GM23338 (cell line): Measurements from ENCODE around the gene SLC16A11. TPM values are rescaled to one million over a fixed set of nuclear protein-coding genes. Genes with fewer than 3 reads are reported as not detected.
A peak's percentile ranks its signal among the peaks of the same experiment; 100 is the strongest.

Experiments used
- ATAC-seq: fragments of 200-7000 bp; cut with Tn5 transposase; 3 replicates; pipeline ENCODE4 v1.9.1; 2020
- DNase-seq: peaks from one replicate; pipeline ENCODE4 v3.0.0-alpha.2; 2015; ENCODE audit warnings: low spot score
- H2AFZ ChIP-seq: fragments of 200-600 bp; sonication (generic); 2 replicates; pipeline ENCODE4 v1.8.0; 2016; ENCODE audit warnings: antibody characterized with exemption, mild to moderate bottlenecking, moderate library complexity
- H3F3A ChIP-seq: fragments of 200-600 bp; sonication (generic); replicated peaks from 2 replicates; pipeline ENCODE4 v1.8.0; 2017; ENCODE audit warnings: antibody characterized with exemption, mixed run types, low read depth
- H3K27ac ChIP-seq: fragments of 200-600 bp; sonication (generic); 2 replicates; pipeline ENCODE4 v1.6.1; 2016; ENCODE audit warnings: low read depth
- H3K27me3 ChIP-seq: fragments of 200-600 bp; sonication (generic); 2 replicates; pipeline ENCODE4 v1.8.0; 2016; ENCODE audit warnings: mild to moderate bottlenecking, mixed run types, moderate library complexity; ENCODE audit not compliant: insufficient read depth
- H3K36me3 ChIP-seq: fragments of 200-600 bp; sonication (generic); 2 replicates; pipeline ENCODE4 v1.8.0; 2016; ENCODE audit warnings: mild to moderate bottlenecking; ENCODE audit not compliant: insufficient read depth
- H3K4me1 ChIP-seq: fragments of 200-600 bp; sonication (generic); 2 replicates; pipeline ENCODE4 v1.8.0; 2016; ENCODE audit warnings: mild to moderate bottlenecking, moderate library complexity; ENCODE audit not compliant: insufficient read depth
- H3K4me2 ChIP-seq: fragments of 200-600 bp; sonication (generic); 2 replicates; pipeline ENCODE4 v1.7.1; 2017; ENCODE audit warnings: mixed run types
- H3K4me3 ChIP-seq: fragments of 200-600 bp; sonication (generic); 2 replicates; pipeline ENCODE4 v1.6.1; 2016; ENCODE audit warnings: mixed run types
- H3K79me2 ChIP-seq: fragments of 200-600 bp; sonication (generic); replicated peaks from 2 replicates; pipeline ENCODE4 v1.8.0; 2017; ENCODE audit warnings: mild to moderate bottlenecking; ENCODE audit not compliant: insufficient read depth
- H3K9me2 ChIP-seq: fragments of 200-600 bp; sonication (generic); 2 replicates; pipeline ENCODE4 v1.8.0; 2017; ENCODE audit not compliant: insufficient read depth
- H4K20me1 ChIP-seq: fragments of 200-600 bp; sonication (generic); replicated peaks from 2 replicates; pipeline ENCODE4 v1.8.0; 2017; ENCODE audit warnings: mild to moderate bottlenecking; ENCODE audit not compliant: insufficient read depth
- H3K27ac Mint-ChIP-seq: 2 replicates; pipeline ENCODE4 v1.8.0; 2020; ENCODE audit warnings: inconsistent platforms, mild to moderate bottlenecking, moderate library complexity, mixed read lengths
- H3K27me3 Mint-ChIP-seq: 3 replicates; pipeline ENCODE4 v1.8.0; 2022; ENCODE audit warnings: low read depth, mild to moderate bottlenecking, moderate library complexity, mixed read lengths, inconsistent platforms; ENCODE audit not compliant: insufficient read depth, poor library complexity
- H3K36me3 Mint-ChIP-seq: 3 replicates; pipeline ENCODE4 v1.8.0; 2021; ENCODE audit warnings: low read depth, mild to moderate bottlenecking, inconsistent platforms, moderate library complexity, mixed read lengths
- H3K4me1 Mint-ChIP-seq: 3 replicates; pipeline ENCODE4 v1.8.0; 2020; ENCODE audit warnings: mild to moderate bottlenecking, inconsistent platforms, mixed read lengths
- H3K4me3 Mint-ChIP-seq: 3 replicates; pipeline ENCODE4 v1.8.0; 2021; ENCODE audit warnings: moderate library complexity, mild to moderate bottlenecking, inconsistent platforms, mixed read lengths
- H3K9me3 Mint-ChIP-seq: 3 replicates; pipeline ENCODE4 v1.8.0; 2020; ENCODE audit warnings: moderate library complexity, mild to moderate bottlenecking, inconsistent platforms, mixed read lengths
- CREB1 ChIP-seq: fragments of 250-450 bp; sonication (Bioruptor Pico); IDR thresholded peaks from 2 replicates; pipeline ENCODE4 v1.5.0; 2020; ENCODE audit warnings: low read depth, mild to moderate bottlenecking, moderate library complexity
- CTCF ChIP-seq, 2 experiments: fragments of 200-600 bp in 1 of 2; sonication (generic) in 1 of 2; conservative IDR thresholded peaks; 2 replicates each; pipeline versions ENCODE4 v1.5.1 to v1.6.1; 2016 to 2017; ENCODE audit warnings: antibody characterized with exemption in 2 of 2, low read depth in 2 of 2, mild to moderate bottlenecking in 2 of 2, moderate library complexity in 1 of 2
- EZH2 ChIP-seq: fragments of 200-600 bp; sonication (generic); IDR thresholded peaks from one replicate; pipeline ENCODE4 v1.8.0; 2017; ENCODE audit warnings: antibody characterized with exemption, mild to moderate bottlenecking, low read depth; ENCODE audit not compliant: unreplicated experiment
- EZH2phosphoT487 ChIP-seq: fragments of 200-600 bp; sonication (generic); IDR thresholded peaks from one replicate; pipeline ENCODE4 v1.8.1; 2018; ENCODE audit warnings: antibody characterized with exemption; ENCODE audit not compliant: unreplicated experiment
- JUNB ChIP-seq: IDR thresholded peaks from one replicate; pipeline ENCODE4 v1.6.1; 2016; ENCODE audit warnings: antibody characterized with exemption; ENCODE audit not compliant: unreplicated experiment
- NANOG ChIP-seq: IDR thresholded peaks from 2 replicates; pipeline ENCODE4 v1.6.1; 2016; ENCODE audit warnings: antibody characterized with exemption, borderline replicate concordance
- POLR2AphosphoS5 ChIP-seq: IDR thresholded peaks from 2 replicates; pipeline ENCODE4 v1.6.1; 2016; ENCODE audit warnings: antibody characterized with exemption, low read depth
- STAT1 ChIP-seq: IDR thresholded peaks from one replicate; pipeline ENCODE4 v1.6.1; 2016; ENCODE audit warnings: antibody characterized with exemption; ENCODE audit not compliant: unreplicated experiment
- ZNF114 ChIP-seq: fragments of 250-450 bp; sonication (Bioruptor Pico); IDR thresholded peaks from 2 replicates; pipeline ENCODE4 v1.5.0; 2020; ENCODE audit warnings: mild to moderate bottlenecking, moderate library complexity
- ZNF331 ChIP-seq: fragments of 250-450 bp; sonication (Bioruptor Pico); IDR thresholded peaks from 2 replicates; pipeline ENCODE4 v1.5.0; 2020; ENCODE audit warnings: low read depth, mild to moderate bottlenecking, moderate library complexity
- polyA plus RNA-seq: library from polyadenylated mRNA; unstranded; fragments of >200 nt; fragmentation: Nextera tagmentation; extraction: Ambion mirVana; gene quantifications from 2 replicates; pipeline ENCODE4 v1.2.1, GENCODE V29; 2016
- total RNA-seq: library from RNA; depleted of rRNA; stranded (reverse); fragments of >200 nt; shearing (Covaris generic); gene quantifications from 2 replicates; pipeline ENCODE4 v1.2.3, GENCODE V29; 2014
- TF ChIP-seq, protein P1 (sequence below): IDR thresholded peaks from 2 replicates; pipeline ENCODE4 v1.6.1; 2016; ENCODE audit warnings: antibody characterized with exemption
- TF ChIP-seq, protein P2 (sequence below): IDR thresholded peaks from one replicate; pipeline ENCODE4 v1.6.1; 2018; ENCODE audit warnings: antibody characterized with exemption; ENCODE audit not compliant: unreplicated experiment

SLC16A11 gene
- total and polyA plus RNA-seq, 2 experiments from 2014 or later = 0.42 to 0.68 TPM

- Mint-ChIP-seq H3K4me3 (no peak overlapping the region), H3K4me1 (peaks cover 3% of the 10 kb centered on the region; the same call in 2 of the 3 replicates), H3K27ac (no peak overlapping the region), H3K27me3 (peaks cover 9% of the 10 kb centered on the region), H3K36me3 (peaks cover 14% of the 10 kb centered on the region), H3K9me3 (peaks cover 25% of the 10 kb centered on the region)
- Histone ChIP-seq H4K20me1 (no peaks in the 10 kb centered on the region), H3K79me2 (no peaks in the 10 kb centered on the region), H3K9me2 (no peaks in the 10 kb centered on the region), H3K27ac (no peak overlapping the region), H3K4me3 (no peak overlapping the region), H3K4me2 (no peak overlapping the region), H2AFZ (peak overlapping the region; percentile 59; the same call in 1 of the 2 replicates), H3K4me1 (no peaks in the 10 kb centered on the region), H3K27me3 (no peaks in the 10 kb centered on the region), H3F3A (no peaks in the 10 kb centered on the region), H3K36me3 (no peaks in the 10 kb centered on the region)
- TF ChIP-seq JUNB = no peak
- no peak for TF ChIP-seq CREB1
- no peak for TF ChIP-seq CTCF (conservative IDR thresholded peaks at IDR 0.05; ENCODE audit: low read depth in 2 of 2)
- TF ChIP-seq, protein P1, sequence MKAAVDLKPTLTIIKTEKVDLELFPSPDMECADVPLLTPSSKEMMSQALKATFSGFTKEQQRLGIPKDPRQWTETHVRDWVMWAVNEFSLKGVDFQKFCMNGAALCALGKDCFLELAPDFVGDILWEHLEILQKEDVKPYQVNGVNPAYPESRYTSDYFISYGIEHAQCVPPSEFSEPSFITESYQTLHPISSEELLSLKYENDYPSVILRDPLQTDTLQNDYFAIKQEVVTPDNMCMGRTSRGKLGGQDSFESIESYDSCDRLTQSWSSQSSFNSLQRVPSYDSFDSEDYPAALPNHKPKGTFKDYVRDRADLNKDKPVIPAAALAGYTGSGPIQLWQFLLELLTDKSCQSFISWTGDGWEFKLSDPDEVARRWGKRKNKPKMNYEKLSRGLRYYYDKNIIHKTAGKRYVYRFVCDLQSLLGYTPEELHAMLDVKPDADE = no peak
- TF ChIP-seq NANOG = no peak
- TF ChIP-seq EZH2 = no peak
- no peak for TF ChIP-seq STAT1
- no peak for TF ChIP-seq EZH2phosphoT487
- TF ChIP-seq POLR2AphosphoS5 = no peak
- no peak for TF ChIP-seq ZNF114 (CRISPR knock-in tag)
- DNase-seq (no peak), ATAC-seq (no peak)
These were observed 19.7 kb upstream of the SLC16A11 start for GRCh38 chr17:7063518-7064094.

DNA sequence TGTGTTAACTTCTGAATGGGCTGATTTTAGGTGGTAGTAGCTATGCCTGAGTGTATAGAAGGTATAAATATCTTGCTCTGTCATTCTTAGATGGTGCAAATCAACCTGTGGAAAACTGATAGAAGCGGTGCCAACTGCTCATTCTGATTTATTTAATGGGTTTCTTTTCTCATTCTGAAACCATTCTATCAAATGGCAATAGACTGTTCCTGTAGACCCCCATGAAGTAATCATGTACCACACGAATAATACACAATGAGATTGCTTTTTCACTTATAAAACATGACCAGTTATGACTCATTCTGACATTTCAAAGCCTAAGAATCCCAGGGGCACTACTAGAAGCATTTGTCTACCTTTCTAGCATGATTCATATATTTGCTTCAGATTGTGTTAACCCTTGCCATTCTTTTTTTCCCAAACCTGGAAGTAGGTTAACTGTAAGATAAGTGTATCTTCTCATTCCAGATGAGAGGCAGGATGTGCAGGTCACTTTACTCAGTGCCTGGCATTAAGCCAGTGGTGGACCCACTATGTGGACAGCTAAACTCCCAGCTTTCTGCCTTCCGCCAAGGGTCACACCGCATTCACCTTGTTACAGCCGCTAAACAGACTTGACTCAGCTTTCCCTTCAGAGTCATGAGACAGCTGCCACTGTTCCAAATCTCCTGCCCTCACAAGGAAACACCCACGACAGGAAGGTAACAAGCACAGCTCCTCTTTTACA lies 16.4 kb upstream of the SLC16A11 start:
- Histone ChIP-seq H3K36me3 (no peaks in the 10 kb centered on the region), H4K20me1 (no peaks in the 10 kb centered on the region), H2AFZ (no peak overlapping the region), H3F3A (no peaks in the 10 kb centered on the region), H3K4me1 (no peaks in the 10 kb centered on the region), H3K9me2 (no peaks in the 10 kb centered on the region), H3K4me2 (no peak overlapping the region), H3K27me3 (no peaks in the 10 kb centered on the region), H3K79me2 (no peaks in the 10 kb centered on the region), H3K4me3 (no peak overlapping the region), H3K27ac (no peak overlapping the region)
- no peak overlapping the region for H3K27ac Mint-ChIP-seq
- H3K4me1 Mint-ChIP-seq = peaks cover 3% of the 10 kb centered on the region; the same call in 2 of the 3 replicates
- ATAC-seq = no peak
- H3K4me3 Mint-ChIP-seq = no peak overlapping the region
- TF ChIP-seq EZH2 = no peak
- no peak for TF ChIP-seq EZH2phosphoT487
- no peak for TF ChIP-seq ZNF114 (CRISPR knock-in tag)
- no peak for TF ChIP-seq JUNB
- TF ChIP-seq STAT1 = no peak
- TF ChIP-seq CTCF (conservative IDR thresholded peaks at IDR 0.05; ENCODE audit: low read depth in 2 of 2) = no peak
- TF ChIP-seq, protein P2, sequence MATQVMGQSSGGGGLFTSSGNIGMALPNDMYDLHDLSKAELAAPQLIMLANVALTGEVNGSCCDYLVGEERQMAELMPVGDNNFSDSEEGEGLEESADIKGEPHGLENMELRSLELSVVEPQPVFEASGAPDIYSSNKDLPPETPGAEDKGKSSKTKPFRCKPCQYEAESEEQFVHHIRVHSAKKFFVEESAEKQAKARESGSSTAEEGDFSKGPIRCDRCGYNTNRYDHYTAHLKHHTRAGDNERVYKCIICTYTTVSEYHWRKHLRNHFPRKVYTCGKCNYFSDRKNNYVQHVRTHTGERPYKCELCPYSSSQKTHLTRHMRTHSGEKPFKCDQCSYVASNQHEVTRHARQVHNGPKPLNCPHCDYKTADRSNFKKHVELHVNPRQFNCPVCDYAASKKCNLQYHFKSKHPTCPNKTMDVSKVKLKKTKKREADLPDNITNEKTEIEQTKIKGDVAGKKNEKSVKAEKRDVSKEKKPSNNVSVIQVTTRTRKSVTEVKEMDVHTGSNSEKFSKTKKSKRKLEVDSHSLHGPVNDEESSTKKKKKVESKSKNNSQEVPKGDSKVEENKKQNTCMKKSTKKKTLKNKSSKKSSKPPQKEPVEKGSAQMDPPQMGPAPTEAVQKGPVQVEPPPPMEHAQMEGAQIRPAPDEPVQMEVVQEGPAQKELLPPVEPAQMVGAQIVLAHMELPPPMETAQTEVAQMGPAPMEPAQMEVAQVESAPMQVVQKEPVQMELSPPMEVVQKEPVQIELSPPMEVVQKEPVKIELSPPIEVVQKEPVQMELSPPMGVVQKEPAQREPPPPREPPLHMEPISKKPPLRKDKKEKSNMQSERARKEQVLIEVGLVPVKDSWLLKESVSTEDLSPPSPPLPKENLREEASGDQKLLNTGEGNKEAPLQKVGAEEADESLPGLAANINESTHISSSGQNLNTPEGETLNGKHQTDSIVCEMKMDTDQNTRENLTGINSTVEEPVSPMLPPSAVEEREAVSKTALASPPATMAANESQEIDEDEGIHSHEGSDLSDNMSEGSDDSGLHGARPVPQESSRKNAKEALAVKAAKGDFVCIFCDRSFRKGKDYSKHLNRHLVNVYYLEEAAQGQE = no peak
- TF ChIP-seq NANOG = no peak
- TF ChIP-seq, protein P1 = no peak
- no peak for TF ChIP-seq POLR2AphosphoS5
- TF ChIP-seq ZNF331 (CRISPR knock-in tag) = no peak
- TF ChIP-seq CREB1 = no peak
- H3K9me3 Mint-ChIP-seq = no peaks in the 10 kb centered on the region
- peaks cover 9% of the 10 kb centered on the region for H3K27me3 Mint-ChIP-seq
- H3K36me3 Mint-ChIP-seq = no peaks in the 10 kb centered on the region
- no peak for DNase-seq
